Neutrophil (primary cell): ENCODE data around the gene SKA1.
"Not testable (repeated sequence)": the region's sequence is repeated elsewhere in the genome, so short reads cannot be mapped to it uniquely, and the experiment has no call there.

Experiments used
- H3K27ac ChIP-seq: fragments of 200-600 bp; sonication (generic); 2 replicates; pipeline ENCODE4 v1.5.1; 2016; ENCODE audit warnings: mild to moderate bottlenecking, moderate library complexity
- H3K27me3 ChIP-seq: fragments of 200-600 bp; sonication (generic); 2 replicates; pipeline ENCODE4 v1.6.0; 2016; ENCODE audit warnings: mild to moderate bottlenecking
- H3K36me3 ChIP-seq: fragments of 200-600 bp; sonication (generic); 2 replicates; pipeline ENCODE4 v1.5.1; 2017
- H3K4me1 ChIP-seq, 2 experiments: fragments of 200-600 bp in 1 of 2; sonication (generic) in 1 of 2; 1 replicate in 1 of 2; 2 replicates in 1 of 2; pipeline versions ENCODE4 v1.5.1 to v1.6.1; 2013 to 2016; ENCODE audit warnings: low read depth in 1 of 2, low read length in 1 of 2, mild to moderate bottlenecking in 1 of 2, moderate library complexity in 1 of 2; ENCODE audit not compliant: control insufficient read depth in 1 of 2, insufficient read depth in 1 of 2
- H3K4me3 ChIP-seq, 2 experiments: fragments of 200-600 bp in 1 of 2; sonication (generic) in 1 of 2; 1 replicate in 1 of 2; 2 replicates in 1 of 2; pipeline ENCODE4 v1.5.1; 2013 to 2016; ENCODE audit warnings: low read depth in 1 of 2, low read length in 1 of 2, mild to moderate bottlenecking in 1 of 2, moderate library complexity in 1 of 2
- H3K9me3 ChIP-seq: fragments of 200-600 bp; sonication (generic); 2 replicates; pipeline ENCODE4 v1.5.1; 2016
- TF ChIP-seq, protein P1 (sequence below): fragments of 200-600 bp; sonication (generic); IDR thresholded peaks from 2 replicates; pipeline ENCODE4 v1.5.1; 2016; ENCODE audit warnings: antibody characterized with exemption

The SKA1 gene

DNA sequence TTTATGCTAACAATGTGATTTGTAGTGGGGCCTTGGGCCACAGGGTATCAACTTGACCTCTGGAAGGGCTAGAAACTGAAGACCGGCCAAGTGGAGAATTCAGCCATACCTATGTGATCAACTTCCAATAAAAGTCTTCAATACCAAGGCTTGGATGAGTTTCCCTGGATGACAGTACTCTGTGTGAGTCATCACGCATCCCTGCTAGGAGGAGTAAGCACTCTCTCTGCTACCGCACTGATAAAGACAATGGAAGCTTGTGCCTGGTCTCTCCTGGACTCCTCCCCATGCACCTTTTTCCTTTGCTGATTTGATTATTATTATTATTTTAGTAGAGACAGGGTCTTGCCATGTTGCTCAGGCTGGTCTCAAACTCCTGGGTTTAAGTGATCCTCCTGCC lies 58.1 kb downstream of the SKA1 start:
- Histone ChIP-seq H3K9me3 (no peaks in the 10 kb centered on the region), H3K4me1 (peaks cover 10 to 16% of the 10 kb centered on the region in 2 experiments), H3K27me3 (no peaks in the 10 kb centered on the region), H3K27ac (no peak overlapping the region), H3K4me3 (no peak overlapping the region), H3K36me3 (no peaks in the 10 kb centered on the region)
- TF ChIP-seq, protein P1, sequence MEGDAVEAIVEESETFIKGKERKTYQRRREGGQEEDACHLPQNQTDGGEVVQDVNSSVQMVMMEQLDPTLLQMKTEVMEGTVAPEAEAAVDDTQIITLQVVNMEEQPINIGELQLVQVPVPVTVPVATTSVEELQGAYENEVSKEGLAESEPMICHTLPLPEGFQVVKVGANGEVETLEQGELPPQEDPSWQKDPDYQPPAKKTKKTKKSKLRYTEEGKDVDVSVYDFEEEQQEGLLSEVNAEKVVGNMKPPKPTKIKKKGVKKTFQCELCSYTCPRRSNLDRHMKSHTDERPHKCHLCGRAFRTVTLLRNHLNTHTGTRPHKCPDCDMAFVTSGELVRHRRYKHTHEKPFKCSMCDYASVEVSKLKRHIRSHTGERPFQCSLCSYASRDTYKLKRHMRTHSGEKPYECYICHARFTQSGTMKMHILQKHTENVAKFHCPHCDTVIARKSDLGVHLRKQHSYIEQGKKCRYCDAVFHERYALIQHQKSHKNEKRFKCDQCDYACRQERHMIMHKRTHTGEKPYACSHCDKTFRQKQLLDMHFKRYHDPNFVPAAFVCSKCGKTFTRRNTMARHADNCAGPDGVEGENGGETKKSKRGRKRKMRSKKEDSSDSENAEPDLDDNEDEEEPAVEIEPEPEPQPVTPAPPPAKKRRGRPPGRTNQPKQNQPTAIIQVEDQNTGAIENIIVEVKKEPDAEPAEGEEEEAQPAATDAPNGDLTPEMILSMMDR: no peak

DNA sequence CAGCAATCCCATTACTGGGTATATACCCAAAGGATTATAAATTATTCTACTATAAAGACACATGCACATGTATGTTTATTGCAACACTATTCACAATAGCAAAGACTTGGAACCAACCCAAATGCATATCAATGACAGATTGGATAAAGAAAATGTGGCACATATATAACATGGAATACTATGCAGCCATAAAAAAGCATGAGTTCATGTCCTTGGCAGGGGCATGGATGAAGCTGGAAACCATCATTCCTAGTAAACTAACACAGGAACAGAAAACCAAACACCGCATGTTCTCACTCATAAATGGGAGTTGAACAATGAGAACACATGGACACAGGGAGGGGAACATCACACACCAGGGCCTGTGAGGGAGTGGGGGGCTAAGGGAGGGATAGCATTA lies 61.9 kb downstream of the SKA1 start:
- not testable (repeated sequence) for H3K9me3 ChIP-seq, H3K27ac ChIP-seq, H3K36me3 ChIP-seq, H3K4me3 ChIP-seq, H3K27me3 ChIP-seq, H3K4me1 ChIP-seq

DNA sequence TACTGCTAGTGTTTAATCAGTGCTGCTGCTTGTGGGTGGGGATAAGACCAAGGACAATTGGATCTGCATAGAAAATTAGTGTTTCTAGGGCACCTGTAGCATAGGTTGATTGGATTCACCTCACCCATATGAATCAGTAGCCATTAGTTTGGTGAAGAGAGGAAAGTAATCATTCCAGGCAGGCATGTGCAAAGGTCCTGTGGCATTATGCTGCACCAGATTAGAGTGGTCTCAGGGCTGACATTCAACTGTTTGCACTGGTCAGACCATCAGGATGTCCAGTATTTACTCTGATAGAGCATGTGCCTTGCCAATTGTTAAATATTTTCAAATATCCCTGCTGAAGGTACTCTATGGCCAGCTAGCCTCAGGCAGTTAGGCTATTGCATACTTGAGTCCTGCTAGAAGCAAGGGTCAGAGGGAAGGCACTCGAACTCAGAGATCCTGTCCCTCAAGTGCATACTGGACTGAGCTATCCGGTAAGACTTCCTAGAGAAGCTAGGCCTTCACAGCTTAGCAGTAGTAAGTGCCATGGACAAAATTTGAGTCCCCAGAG lies 64.7 kb downstream of the SKA1 start:
- Histone ChIP-seq H3K27me3 (peaks cover 4% of the 10 kb centered on the region), H3K27ac (no peak overlapping the region), H3K36me3 (no peaks in the 10 kb centered on the region), H3K4me1 (no peaks in the 10 kb centered on the region), H3K4me3 (no peak overlapping the region), H3K9me3 (no peaks in the 10 kb centered on the region)
- TF ChIP-seq, protein P1: no peak

DNA sequence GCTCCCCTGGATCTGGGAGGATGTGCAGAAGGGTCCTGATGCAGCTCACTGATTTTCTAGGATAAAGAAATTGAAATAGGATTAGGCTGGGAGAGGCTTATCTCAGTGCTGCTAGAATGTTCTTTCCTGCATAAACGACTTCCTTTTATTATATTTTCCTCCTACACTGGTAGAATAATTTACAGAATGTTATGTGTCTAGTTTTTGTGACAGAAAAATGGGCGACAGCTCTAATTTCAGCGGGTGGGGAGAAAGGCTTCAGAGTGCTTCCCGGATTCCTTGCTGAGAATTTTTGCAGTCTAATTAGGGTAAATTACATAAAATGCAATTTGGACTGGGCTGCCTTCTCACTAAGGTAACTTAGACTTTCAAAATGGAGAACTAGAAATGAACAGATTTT lies 66.2 kb downstream of the SKA1 start:
- Histone ChIP-seq H3K27me3 (peaks cover 4% of the 10 kb centered on the region), H3K27ac (no peak overlapping the region), H3K9me3 (no peaks in the 10 kb centered on the region), H3K36me3 (no peaks in the 10 kb centered on the region), H3K4me1 (no peaks in the 10 kb centered on the region), H3K4me3 (no peak overlapping the region)
- TF ChIP-seq, protein P1: no peak

DNA sequence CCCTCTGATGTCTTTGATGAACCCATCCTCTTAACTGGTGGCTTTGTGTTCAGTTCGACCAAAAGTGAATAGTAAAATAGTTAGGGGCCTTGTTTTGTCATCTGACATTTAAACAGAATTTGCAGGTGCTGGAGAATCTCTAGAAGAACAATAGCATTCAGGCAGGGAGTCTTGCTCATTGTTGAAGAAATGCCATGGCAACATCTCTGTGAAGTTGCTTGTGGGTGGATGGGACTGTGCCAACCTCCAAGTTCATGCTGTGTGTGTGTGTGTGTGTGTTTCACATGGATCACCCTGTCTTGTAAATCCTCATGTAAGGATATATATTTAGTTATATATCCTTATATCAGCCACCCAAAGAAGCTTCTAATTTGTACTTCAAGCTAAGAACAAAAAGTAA lies 66.7 kb downstream of the SKA1 start:
- Histone ChIP-seq H3K4me1 (no peaks in the 10 kb centered on the region), H3K4me3 (no peak overlapping the region), H3K27me3 (peaks cover 4% of the 10 kb centered on the region), H3K9me3 (no peaks in the 10 kb centered on the region), H3K27ac (no peak overlapping the region), H3K36me3 (no peaks in the 10 kb centered on the region)
- TF ChIP-seq, protein P1: no peak
